Amniotic epithelial cell (primary cell): ENCODE measurements around the gene SBNO2.

Source experiments
- DNase-seq: peaks from one replicate; pipeline ENCODE4 v3.0.0-alpha.2; 2010; ENCODE audit warnings: low read depth

Gene SBNO2

GRCh38 chr19:1087813-1088415 is 86.2 kb downstream of the SBNO2 start:
- no peak for DNase-seq

DNA sequence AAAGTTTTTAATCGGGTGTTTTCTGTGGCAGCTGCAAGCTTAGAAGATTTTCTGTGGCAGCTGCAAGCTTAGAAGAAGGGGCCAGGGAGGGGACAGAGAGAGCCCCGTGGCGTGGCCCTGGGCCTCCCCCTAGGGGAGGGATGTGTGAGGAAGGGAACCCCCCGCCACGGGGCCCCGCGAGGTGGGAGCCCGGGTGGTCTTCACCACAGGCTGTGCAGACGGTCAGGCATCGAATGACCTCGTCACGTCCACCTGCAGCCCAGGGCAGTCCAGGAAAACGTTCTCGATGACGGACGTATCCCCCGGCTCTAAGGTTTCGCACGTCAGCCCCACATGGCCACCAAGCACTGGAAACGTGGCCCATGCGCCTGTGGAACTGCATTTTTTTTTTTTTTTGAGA is 87.5 kb downstream of the SBNO2 start:
- no peak for DNase-seq

DNA sequence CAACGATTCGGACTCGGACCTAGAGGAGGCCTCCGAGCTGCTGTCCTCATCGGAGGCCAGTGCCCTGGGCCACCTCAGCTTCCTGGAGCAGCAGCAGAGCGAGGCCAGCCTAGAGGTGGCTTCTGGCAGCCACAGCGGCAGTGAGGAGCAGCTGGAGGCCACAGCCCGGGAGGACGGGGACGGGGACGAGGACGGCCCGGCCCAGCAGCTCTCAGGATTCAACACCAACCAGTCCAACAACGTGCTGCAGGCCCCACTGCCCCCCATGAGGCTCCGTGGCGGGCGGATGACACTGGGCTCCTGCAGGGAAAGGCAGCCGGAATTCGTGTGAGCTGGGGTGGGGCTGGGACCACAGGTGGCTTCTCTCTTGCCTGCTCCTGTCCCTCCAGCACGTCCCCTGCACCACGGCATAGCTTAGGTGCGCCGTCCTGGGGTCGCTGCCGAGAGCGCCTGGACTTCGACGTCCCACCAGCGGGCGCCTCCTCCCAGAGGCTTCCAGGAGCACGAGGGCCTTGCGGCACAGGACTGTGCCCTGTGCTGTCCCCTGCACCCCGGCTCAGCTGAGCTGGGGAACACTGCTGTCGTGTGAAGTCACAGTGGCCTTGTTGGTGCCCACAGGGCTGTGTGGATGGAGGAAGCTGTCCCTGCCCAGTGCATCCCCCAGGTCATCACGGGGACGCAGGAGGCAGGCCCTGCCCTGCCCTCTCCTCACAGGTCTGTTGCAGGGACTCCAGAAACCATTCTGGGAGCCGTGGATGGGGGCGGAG is 88.2 kb downstream of the SBNO2 start:
- no peak for DNase-seq

GRCh38 chr19:1085053-1085658 is 88.9 kb downstream of the SBNO2 start:
- no peak for DNase-seq

GRCh38 chr19:1084024-1084868 is 89.8 kb downstream of the SBNO2 start:
- DNase-seq: no peak

- no peak for DNase-seq
These were observed 90.9 kb downstream of the SBNO2 start for GRCh38 chr19:1082928-1083816.

GRCh38 chr19:1082165-1082927 is 91.7 kb downstream of the SBNO2 start:
- DNase-seq: peak; percentile 44

DNA sequence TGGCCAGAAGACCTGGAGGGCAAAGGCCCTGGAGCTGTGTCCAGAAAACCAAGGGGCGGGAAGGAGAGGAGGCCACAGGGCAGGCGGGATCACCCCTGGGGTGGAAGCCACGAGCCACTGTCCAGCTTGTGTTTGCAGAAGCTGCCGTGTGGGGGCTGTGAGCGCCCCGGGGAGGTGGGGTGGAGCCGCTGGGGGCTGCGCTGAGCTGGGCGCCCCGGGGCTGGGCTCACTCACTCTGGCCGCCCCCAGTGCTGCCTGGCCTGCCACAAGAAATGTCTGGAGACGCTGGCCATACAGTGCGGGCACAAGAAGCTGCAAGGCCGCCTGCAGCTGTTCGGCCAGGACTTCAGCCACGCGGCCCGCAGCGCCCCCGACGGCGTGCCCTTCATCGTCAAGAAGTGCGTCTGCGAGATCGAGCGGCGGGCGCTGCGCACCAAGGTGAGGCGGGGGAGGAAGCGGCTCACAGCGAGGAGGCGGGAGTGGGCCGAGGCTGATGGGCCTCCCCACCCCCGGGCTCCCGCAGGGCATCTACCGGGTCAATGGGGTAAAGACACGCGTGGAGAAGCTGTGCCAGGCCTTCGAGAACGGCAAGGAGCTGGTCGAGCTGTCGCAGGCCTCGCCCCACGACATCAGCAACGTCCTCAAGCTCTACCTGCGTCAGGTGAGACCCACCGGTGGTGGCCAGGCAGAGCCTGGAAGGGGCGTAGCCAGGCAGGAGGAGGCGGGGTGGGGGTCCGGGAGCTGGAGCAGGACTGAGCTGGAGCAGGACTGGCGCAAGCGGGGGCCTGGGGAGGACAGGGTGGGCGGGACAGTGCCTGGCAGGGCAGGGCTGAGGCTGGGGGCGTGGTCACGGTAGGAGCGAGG is 92.5 kb downstream of the SBNO2 start:
- no peak for DNase-seq

DNA sequence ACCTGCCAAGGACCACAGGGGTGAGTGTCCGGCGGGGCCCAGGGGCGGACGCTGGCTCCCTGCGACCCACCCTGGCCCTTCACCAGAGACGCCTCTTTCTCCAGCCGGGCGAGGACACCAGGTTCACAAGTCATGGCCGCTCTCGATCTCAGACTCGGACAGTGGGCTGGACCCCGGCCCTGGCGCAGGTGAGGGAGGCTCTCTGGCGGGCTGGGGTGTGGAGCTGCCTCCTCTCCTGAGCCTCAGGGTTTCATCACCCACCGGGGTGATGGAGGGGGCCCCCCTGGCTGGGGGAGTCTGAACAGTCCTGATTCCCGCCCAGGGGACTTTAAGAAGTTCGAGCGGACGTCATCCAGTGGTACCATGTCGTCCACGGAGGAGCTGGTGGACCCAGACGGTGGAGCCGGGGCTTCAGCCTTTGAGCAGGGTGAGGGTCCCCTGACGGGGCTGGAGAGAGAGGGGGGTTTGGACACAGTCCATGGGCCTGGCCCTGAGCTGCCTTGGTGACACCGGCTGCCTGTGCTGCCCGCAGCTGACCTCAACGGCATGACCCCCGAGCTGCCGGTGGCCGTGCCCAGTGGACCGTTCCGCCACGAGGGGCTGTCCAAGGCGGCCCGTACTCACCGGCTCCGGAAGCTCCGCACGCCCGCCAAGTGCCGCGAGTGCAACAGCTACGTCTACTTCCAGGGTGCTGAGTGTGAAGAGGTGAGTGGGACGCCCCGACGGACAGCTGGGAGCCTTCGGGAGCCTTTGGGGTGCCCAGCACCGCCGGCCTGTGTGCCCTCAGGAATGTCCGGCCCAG is 93.5 kb downstream of the SBNO2 start:
- no peak for DNase-seq

DNA sequence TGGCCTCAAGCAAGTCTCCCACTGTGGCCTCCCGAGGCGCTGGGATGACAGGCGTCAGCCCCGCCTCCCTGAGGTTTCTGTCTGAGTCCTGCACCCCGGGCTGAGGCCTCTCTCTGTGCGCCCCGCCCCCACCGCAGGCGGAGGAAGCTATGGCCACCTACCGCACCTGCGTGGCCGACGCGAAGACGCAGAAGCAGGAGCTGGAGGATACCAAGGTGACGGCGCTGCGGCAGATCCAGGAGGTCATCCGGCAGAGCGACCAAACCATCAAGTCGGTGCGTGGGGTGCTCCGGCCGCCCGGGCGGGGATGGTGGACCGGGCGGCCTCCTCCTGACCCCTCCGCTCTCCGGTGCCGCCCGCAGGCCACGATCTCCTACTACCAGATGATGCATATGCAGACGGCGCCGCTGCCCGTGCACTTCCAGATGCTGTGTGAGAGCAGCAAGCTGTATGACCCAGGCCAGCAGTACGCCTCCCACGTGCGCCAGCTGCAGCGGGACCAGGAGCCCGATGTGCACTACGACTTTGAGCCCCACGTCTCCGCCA is 94.4 kb downstream of the SBNO2 start:
- DNase-seq: no peak

DNA sequence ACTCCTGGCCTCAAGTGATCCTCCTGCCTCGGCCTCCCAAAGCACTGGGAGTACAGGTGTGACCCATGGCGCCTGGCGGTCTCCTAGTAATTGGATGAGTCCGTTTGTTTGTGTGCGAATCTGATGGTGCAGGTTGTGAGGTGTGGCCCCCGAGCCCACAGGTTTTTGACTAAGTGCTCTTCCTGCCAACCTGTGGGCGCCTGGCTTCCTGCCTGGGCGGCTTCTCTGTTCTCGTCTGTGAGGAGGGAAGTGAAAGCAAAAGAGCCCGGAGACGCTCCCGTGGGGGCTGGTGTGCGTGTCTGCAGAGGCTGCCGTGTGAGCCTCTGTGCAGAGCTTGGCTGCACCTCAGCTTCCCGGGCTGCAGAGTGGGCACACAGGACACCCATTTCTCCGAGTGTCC is 97.1 kb downstream of the SBNO2 start:
- DNase-seq: no peak

GRCh38 chr19:1076046-1076386 is 98.1 kb downstream of the SBNO2 start:
- DNase-seq: no peak

GRCh38 chr19:1074544-1075283 is 99.4 kb downstream of the SBNO2 start:
- DNase-seq: no peak

DNA sequence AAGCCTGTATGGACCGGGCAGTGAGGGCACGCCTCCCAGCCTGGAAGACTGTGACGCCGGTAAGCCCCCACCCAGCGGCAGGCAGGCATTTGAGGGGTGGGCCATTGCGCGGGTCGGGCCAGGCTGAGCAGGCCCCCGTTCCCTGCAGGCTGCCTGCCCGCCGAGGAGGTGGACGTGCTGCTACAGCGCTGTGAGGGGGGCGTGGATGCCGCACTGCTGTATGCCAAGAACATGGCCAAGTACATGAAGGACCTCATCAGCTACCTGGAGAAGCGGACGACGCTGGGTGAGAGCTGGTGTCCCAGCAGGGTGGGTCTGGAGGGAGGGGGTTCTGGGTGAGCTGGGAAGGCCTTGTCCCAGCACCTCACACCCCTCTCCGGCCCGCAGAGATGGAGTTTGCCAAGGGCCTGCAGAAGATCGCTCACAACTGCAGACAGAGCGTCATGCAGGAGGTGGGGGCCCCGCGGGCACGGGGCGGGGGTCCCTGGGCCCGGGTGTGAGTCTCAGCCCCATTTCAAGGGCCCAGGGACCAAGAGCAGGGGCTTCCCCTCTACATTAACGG is 100.0 kb downstream of the SBNO2 start:
- DNase-seq: no peak

DNA sequence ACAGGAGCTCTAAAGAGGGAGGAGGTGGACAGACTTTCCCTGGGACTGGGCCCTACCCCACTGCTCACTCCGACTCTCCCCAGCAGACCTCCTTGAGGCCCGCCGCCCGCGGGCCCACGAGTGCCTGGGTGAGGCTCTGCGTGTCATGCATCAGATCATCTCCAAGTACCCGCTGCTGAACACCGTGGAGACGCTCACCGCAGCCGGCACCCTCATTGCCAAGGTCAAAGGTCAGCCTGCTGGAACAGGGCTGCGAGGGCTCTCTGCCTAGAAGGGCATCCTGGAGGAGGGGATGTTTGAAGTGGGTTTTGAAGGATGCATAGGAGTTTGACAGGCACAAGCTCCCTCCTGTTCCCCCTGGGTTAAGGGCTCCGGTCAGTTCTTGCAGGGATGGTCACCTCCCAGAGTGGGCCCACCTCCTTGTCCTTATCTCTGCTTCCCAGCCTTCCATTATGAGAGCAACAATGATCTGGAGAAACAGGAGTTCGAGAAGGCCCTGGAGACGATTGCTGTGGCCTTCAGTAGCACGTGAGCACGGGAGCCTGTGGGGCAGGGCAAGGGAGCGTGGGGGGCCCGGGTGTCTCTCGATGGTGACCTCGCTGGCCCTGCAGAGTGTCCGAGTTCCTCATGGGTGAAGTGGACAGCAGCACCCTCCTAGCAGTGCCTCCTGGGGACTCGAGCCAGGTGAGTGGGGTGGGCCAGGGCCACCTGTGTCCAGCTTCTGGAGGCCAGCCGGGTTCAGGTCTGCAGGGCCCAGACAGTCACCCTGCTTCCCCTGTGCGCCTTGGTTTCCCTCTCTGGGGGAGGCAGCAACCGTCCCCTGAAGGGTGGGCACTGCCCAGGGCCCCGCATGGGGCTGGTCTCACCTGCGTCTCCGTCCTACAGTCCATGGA is 100.8 kb downstream of the SBNO2 start:
- DNase-seq: no peak

GRCh38 chr19:1072371-1073015 is 101.6 kb downstream of the SBNO2 start:
- DNase-seq: no peak
